ENCODE results near the gene NKAPD1.

DNA sequence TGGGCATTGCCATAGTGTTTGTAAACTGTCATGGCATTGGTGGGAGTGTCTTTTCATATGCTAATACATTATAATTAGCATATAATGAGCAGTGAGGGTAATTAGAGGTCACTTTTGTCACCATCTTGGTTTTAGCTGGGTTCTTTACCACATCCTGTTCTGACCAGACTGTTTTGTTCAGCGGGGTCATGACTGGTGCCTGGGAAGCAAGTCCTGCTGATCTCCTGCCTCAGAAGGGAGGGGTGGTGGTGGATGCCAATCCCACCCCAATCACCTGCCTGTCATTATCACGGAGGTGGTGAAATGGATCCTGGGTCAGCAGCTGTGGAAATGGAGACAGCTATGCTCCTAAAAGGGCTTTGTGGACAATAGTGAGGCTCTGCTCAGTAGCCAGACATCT, 58.6 kb downstream of the NKAPD1 start:
- TF ChIP-seq POLR2AphosphoS5 (IDR thresholded peaks at IDR 0.05; ENCODE audit: insufficient read depth, low read depth, low read length): no peak
- TF ChIP-seq, protein P1, sequence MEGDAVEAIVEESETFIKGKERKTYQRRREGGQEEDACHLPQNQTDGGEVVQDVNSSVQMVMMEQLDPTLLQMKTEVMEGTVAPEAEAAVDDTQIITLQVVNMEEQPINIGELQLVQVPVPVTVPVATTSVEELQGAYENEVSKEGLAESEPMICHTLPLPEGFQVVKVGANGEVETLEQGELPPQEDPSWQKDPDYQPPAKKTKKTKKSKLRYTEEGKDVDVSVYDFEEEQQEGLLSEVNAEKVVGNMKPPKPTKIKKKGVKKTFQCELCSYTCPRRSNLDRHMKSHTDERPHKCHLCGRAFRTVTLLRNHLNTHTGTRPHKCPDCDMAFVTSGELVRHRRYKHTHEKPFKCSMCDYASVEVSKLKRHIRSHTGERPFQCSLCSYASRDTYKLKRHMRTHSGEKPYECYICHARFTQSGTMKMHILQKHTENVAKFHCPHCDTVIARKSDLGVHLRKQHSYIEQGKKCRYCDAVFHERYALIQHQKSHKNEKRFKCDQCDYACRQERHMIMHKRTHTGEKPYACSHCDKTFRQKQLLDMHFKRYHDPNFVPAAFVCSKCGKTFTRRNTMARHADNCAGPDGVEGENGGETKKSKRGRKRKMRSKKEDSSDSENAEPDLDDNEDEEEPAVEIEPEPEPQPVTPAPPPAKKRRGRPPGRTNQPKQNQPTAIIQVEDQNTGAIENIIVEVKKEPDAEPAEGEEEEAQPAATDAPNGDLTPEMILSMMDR (IDR thresholded peaks at IDR 0.05; ENCODE audit: extremely low read depth in 1 of 2, insufficient read depth in 1 of 2, low read depth in 1 of 2, low read length in 2 of 2): no peak
- TF ChIP-seq EZH2 (IDR thresholded peaks at IDR 0.05; ENCODE audit: borderline replicate concordance, low read depth, low read length, severe bottlenecking): no peak
- no peak for TF ChIP-seq POLR2A (IDR thresholded peaks at IDR 0.05; ENCODE audit: low read depth, low read length)
- no peak for TF ChIP-seq FOS (IDR thresholded peaks at IDR 0.05; ENCODE audit: borderline replicate concordance, insufficient read depth, low read length)
